Camera-type eye (tissue), 1 donor: Measurements from ENCODE around the gene BGN. TPM values are rescaled to one million over a fixed set of nuclear protein-coding genes. Genes with fewer than 3 reads are reported as not detected.

Source experiments
- total RNA-seq: library from RNA; depleted of rRNA; stranded (reverse); fragments of >200 nt; gene quantifications from one replicate; pipeline ENCODE4 v1.2.3, GENCODE V29; 2014

The BGN gene
- 106 TPM for total RNA-seq

DNA sequence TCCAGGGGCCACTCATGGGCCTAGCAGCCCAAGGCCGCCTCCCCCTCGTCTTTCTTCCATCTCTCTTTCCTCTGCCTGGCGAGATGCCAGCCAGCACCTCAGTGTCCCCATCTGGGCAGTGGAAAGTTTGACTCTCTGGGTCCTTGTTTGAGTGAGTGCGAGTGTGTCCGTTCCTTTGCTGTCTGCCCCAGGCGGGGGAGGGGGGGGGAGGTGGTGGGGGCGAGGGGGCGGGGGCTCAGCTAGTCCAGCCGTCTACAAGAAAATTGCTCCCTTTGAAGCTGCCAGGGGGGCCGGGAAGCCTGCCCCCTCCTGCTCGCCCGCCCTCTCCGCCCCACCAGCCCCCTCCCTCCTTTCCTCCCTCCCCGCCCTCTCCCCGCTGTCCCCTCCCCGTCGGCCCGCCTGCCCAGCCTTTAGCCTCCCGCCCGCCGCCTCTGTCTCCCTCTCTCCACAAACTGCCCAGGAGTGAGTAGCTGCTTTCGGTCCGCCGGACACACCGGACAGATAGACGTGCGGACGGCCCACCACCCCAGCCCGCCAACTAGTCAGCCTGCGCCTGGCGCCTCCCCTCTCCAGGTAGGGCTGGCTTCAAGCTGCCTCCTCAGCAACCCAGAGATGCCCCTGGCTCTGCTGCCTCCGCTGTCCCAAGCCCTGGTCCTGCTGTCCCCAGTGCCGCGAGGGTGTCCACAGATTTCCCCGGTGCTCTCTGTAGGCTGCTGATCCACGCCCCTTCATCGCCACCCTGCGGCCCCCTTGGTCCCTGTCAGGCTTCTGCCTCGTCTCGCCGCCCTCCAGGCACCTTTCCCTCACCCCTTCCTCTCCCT, at the start of gene BGN:
Gene BGN (plus strand): TSS at position 440 of the 821 bp plus-strand sequence. CDS start 9,652 bp downstream, outside the sequence.

DNA sequence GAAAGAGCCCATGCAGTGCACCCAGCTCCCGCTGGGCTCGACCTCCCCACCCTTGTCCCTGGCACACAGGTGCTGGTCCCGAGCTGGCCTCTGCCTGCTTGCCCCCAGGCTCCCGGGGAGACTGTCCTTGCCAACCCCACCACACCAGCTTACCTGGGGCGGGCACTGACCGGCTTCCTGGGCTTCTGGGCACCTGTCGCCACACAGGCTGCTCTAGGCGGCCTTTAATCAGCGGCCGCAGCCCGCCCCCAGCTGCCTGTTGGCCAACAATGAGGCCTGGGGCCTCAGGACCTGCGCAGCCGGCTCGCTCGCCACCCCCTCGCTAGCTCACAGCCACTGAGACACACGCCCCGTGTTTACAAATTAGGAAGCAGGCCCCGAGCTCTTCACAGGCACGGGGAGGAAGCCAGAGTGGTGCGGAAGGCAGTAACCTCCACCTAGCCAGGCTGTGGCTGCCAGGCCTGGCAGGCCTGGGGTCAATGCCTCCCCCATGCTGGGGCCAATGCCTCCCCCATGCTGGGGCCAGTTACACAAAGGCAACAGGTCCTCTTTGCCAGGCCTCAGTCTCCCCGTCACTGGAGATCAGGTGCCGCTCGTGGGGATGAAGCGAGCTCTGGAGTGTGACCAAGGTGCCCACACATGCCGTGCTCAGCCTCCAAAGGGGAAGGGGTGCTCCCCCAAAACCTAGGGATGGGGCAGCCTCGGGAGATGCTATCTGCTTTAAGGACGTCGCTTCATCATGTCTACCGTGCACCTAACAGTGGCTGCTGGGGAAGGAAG, 48.7 kb upstream of the BGN start, which contains the start of gene TREX2:
Gene TREX2 (minus strand): TSS at position 201 of the 780 bp plus-strand sequence. CDS start 626 bp downstream, outside the sequence.

DNA sequence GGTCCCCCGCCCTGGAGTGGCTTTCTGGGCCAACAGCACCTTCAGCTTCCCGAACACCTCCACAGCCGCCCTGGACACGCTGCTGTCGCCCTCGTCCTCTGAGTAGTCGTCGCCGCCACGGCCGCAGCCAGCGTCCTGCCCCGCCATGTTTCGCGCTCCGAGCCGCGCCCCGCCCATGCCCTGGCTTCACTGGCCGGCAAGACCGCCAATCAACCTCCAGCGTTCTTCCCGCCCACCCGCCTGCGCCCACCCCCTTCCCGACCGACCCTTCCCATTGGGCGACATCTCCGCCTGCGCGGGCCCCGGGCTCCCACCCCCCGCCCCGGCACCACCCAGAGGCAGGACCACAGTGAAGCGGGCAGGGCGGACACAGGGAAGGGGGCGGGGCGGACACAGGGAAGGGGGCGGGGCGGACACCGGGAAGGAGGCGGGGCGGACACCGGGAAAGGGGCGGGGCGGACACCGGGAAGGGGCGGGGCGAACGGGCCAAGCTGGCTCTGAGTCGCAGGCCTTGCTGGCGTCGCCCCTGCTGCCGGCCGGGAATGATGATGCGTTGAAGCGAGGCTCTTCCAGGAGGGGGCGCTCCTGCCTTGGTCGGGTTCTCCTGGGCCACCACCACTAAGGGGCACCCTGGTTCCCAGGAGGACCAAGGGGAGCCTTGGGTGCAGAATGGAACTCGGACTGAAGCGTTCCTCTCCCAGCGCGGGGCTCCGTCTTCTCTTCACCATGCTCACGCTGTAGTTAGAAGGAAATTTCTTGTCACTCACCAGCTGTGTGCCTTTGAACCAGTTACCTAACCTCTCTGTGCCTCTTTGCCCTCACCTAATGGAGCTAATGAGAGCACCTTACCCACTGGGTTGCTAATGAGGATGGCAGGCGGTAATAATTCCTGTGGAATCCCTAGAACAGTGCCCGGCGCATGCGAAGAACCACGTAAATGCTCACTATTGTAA, 24.1 kb upstream of the BGN start, which contains the start of gene HAUS7:
Gene HAUS7 (minus strand): TSS at position 166 of the 953 bp plus-strand sequence. CDS start 19 bp downstream, at position 147.

DNA sequence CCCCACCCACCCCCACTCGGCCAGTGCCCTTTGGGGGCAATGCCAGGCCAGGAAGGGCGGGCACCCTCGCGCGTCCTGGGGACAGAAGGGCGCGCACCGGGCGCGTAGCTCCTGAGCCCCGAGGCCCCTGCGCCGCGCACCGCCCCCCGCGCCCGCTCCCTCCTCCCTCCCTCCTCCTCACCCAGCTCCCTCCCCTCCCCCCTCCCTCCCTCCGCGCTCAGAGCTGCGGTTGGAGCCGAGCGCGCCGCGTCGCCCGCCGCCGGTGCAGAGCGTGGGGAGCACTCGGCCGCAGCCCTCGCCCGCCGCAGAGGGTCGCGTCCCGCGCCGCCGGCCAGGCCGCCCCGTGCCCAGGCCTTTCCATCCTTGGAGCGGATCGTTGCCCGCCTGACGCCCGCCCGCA, 22.6 kb downstream of the BGN start, which contains the start of gene ATP2B3:
Gene ATP2B3 (plus strand): TSS at position 220 of the 400 bp plus-strand sequence. CDS start 18,606 bp downstream, outside the sequence.

Other genes starting within 250 kb of the BGN start
- not detected for gene PNMA6F, start 173.2 kb upstream of the BGN start, total RNA-seq
- gene ZNF275, start 160.8 kb upstream of the BGN start, total RNA-seq: 16.4 TPM
- not detected for gene PNMA6E, start 93.6 kb upstream of the BGN start, total RNA-seq
- gene ZFP92, start 83.5 kb upstream of the BGN start, total RNA-seq: 0.60 TPM
- gene TREX2, start 48.9 kb upstream of the BGN start, total RNA-seq: 0.27 TPM
- gene HAUS7, start 24.4 kb upstream of the BGN start, total RNA-seq: 24.6 TPM
- gene ATP2B3, start 22.7 kb downstream of the BGN start, total RNA-seq: 3.7 TPM
- gene CCNQ, start 104.2 kb downstream of the BGN start, total RNA-seq: 15.9 TPM
- gene DUSP9, start 152.2 kb downstream of the BGN start, total RNA-seq: not detected
- gene PNCK, start 178.8 kb downstream of the BGN start, total RNA-seq: 29.3 TPM
- gene SLC6A8, start 192.9 kb downstream of the BGN start, total RNA-seq: 44.7 TPM
- 57.0 TPM for gene BCAP31, start 229.4 kb downstream of the BGN start, total RNA-seq
- gene ABCD1, start 229.9 kb downstream of the BGN start, total RNA-seq: 13.4 TPM